Nephron progenitor cell (in vitro differentiated cells): ENCODE measurements around the gene RNF6.

Experiments
- DNase-seq: peaks from one replicate; pipeline ENCODE4 v3.0.0; 2021
- H3K27ac Mint-ChIP-seq: 2 replicates; pipeline ENCODE4 v1.8.0; 2021; ENCODE audit warnings: mild to moderate bottlenecking, moderate library complexity, mixed read lengths
- H3K27me3 Mint-ChIP-seq: 2 replicates; pipeline ENCODE4 v1.8.0; 2021; ENCODE audit warnings: mild to moderate bottlenecking, low read depth, mixed read lengths; ENCODE audit not compliant: poor library complexity
- H3K36me3 Mint-ChIP-seq: 2 replicates; pipeline ENCODE4 v1.8.0; 2021; ENCODE audit warnings: low read depth, mixed read lengths
- H3K4me1 Mint-ChIP-seq: 2 replicates; pipeline ENCODE4 v1.8.0; 2021; ENCODE audit warnings: mixed read lengths
- H3K4me3 Mint-ChIP-seq: 2 replicates; pipeline ENCODE4 v1.8.0; 2021; ENCODE audit warnings: mild to moderate bottlenecking, moderate library complexity, mixed read lengths
- H3K9me3 Mint-ChIP-seq: 2 replicates; pipeline ENCODE4 v1.8.0; 2021; ENCODE audit warnings: mild to moderate bottlenecking, moderate library complexity, mixed read lengths
- CTCF ChIP-seq: fragments of 200-600 bp; sonication (generic); IDR thresholded peaks from 2 replicates; pipeline ENCODE4 v1.5.0; 2021; ENCODE audit warnings: antibody characterized with exemption

The RNF6 gene

GRCh38 chr13:26221399-26221720, 754 bp downstream of the RNF6 start:
- Mint-ChIP-seq H3K36me3 (peaks cover 32% of the 10 kb centered on the region), H3K4me1 (peaks cover 38% of the 10 kb centered on the region), H3K27me3 (peaks cover 3% of the 10 kb centered on the region), H3K27ac (peak overlapping the region; percentile 99), H3K4me3 (peak overlapping the region; percentile 98), H3K9me3 (no peaks in the 10 kb centered on the region)
- TF ChIP-seq CTCF = no peak
- no peak for DNase-seq

GRCh38 chr13:26220575-26220974, 1.5 kb downstream of the RNF6 start:
- peaks cover 38% of the 10 kb centered on the region for H3K4me1 Mint-ChIP-seq
- no peak for DNase-seq
- H3K27ac Mint-ChIP-seq = no peak overlapping the region
- no peaks in the 10 kb centered on the region for H3K9me3 Mint-ChIP-seq
- no peak for TF ChIP-seq CTCF
- peaks cover 34% of the 10 kb centered on the region for H3K36me3 Mint-ChIP-seq
- H3K27me3 Mint-ChIP-seq = no peaks in the 10 kb centered on the region
- H3K4me3 Mint-ChIP-seq = peak overlapping the region; percentile 98

GRCh38 chr13:26219726-26220125, 2.4 kb downstream of the RNF6 start:
- no peak for TF ChIP-seq CTCF
- Mint-ChIP-seq H3K27ac (no peak overlapping the region), H3K27me3 (no peaks in the 10 kb centered on the region), H3K4me1 (peaks cover 38% of the 10 kb centered on the region), H3K9me3 (no peaks in the 10 kb centered on the region), H3K36me3 (peaks cover 42% of the 10 kb centered on the region), H3K4me3 (peak overlapping the region; percentile 98)
- no peak for DNase-seq

GRCh38 chr13:26216042-26216441, 6.1 kb downstream of the RNF6 start:
- peaks cover 60% of the 10 kb centered on the region for H3K36me3 Mint-ChIP-seq
- H3K9me3 Mint-ChIP-seq = no peaks in the 10 kb centered on the region
- no peak for TF ChIP-seq CTCF
- DNase-seq = no peak
- peaks cover 16% of the 10 kb centered on the region for H3K4me1 Mint-ChIP-seq
- no peak overlapping the region for H3K27ac Mint-ChIP-seq
- no peaks in the 10 kb centered on the region for H3K27me3 Mint-ChIP-seq
- H3K4me3 Mint-ChIP-seq = no peak overlapping the region

- Mint-ChIP-seq H3K27me3 (no peaks in the 10 kb centered on the region), H3K27ac (no peak overlapping the region), H3K9me3 (no peaks in the 10 kb centered on the region), H3K4me1 (no peaks in the 10 kb centered on the region), H3K36me3 (peaks cover 57% of the 10 kb centered on the region), H3K4me3 (no peak overlapping the region)
- no peak for TF ChIP-seq CTCF
- no peak for DNase-seq
These were observed 8.1 kb downstream of the RNF6 start for GRCh38 chr13:26213982-26214381.

GRCh38 chr13:26213345-26213744, 8.8 kb downstream of the RNF6 start:
- H3K27me3 Mint-ChIP-seq = no peaks in the 10 kb centered on the region
- H3K4me1 Mint-ChIP-seq = no peaks in the 10 kb centered on the region
- no peak for TF ChIP-seq CTCF
- no peak for DNase-seq
- no peak overlapping the region for H3K4me3 Mint-ChIP-seq
- H3K27ac Mint-ChIP-seq = no peak overlapping the region
- H3K36me3 Mint-ChIP-seq = peaks cover 53% of the 10 kb centered on the region
- no peaks in the 10 kb centered on the region for H3K9me3 Mint-ChIP-seq
